Upper lobe of left lung (tissue), 4 donors: ENCODE measurements around the gene ATP1A4.
A peak's percentile ranks its signal among the peaks of the same experiment; 100 is the strongest.

Experiments
- CTCF ChIP-seq, 6 experiments: fragments of 450-650 bp in 4 of 6; fragments of 200-600 bp in 2 of 6; sonication (generic) in 2 of 6; IDR thresholded peaks; one replicate each; pipeline ENCODE4 v1.5.1; 2016 to 2019; ENCODE audit warnings: antibody characterized with exemption in 6 of 6
- EP300 ChIP-seq, 4 donors: sonication (generic); formaldehyde crosslinking; IDR thresholded peaks; one replicate each; pipeline ENCODE4 v1.5.1; 2017; ENCODE audit warnings: antibody characterized with exemption in 4 of 4, control low read depth in 2 of 4
- POLR2A ChIP-seq, 4 donors: fragments of 450-650 bp; IDR thresholded peaks; one replicate each; pipeline ENCODE4 v1.5.1; 2016 to 2017; ENCODE audit warnings: antibody characterized with exemption in 4 of 4, mild to moderate bottlenecking in 2 of 4
- POLR2AphosphoS5 ChIP-seq, 2 donors: sonication (generic); formaldehyde crosslinking; IDR thresholded peaks; one replicate each; pipeline ENCODE4 v1.5.1; 2017; ENCODE audit warnings: antibody characterized with exemption in 2 of 2

GRCh38 chr1:160219062-160219929, 67.9 kb downstream of the ATP1A4 start:
- TF ChIP-seq POLR2AphosphoS5 (IDR thresholded peaks at IDR 0.05) = no peak
- peak; percentile 24 to 52 (median 34) for TF ChIP-seq CTCF (IDR thresholded peaks at IDR 0.05)
- no peak for TF ChIP-seq EP300 (IDR thresholded peaks at IDR 0.05)
- no peak for TF ChIP-seq POLR2A (IDR thresholded peaks at IDR 0.05)
